ENCODE measurements around the gene SEMA4B.
"Not testable (repeated sequence)": the region's sequence is repeated elsewhere in the genome, so short reads cannot be mapped to it uniquely, and the experiment has no call there.

The SEMA4B gene

GRCh38 chr15:90181776-90182175, 19.4 kb upstream of the SEMA4B start:
- DNase-seq = no peak

GRCh38 chr15:90184119-90184785, 16.9 kb upstream of the SEMA4B start:
- peak; percentile 27 for DNase-seq

GRCh38 chr15:90184786-90185704, 16.1 kb upstream of the SEMA4B start:
- DNase-seq = peak; percentile 58

- no peak for DNase-seq
Observed at GRCh38 chr15:90187257-90187868, 13.8 kb upstream of the SEMA4B start.

- DNase-seq = not testable (repeated sequence)
Observed at GRCh38 chr15:90188065-90188464, 13.1 kb upstream of the SEMA4B start.

GRCh38 chr15:90188914-90189748, 12.0 kb upstream of the SEMA4B start:
- DNase-seq = no peak

- DNase-seq = no peak
Observed at GRCh38 chr15:90189781-90190467, 11.2 kb upstream of the SEMA4B start.

GRCh38 chr15:90190606-90191343, 10.4 kb upstream of the SEMA4B start:
- DNase-seq = no peak

GRCh38 chr15:90191344-90191687, 9.8 kb upstream of the SEMA4B start:
- no peak for DNase-seq

- peak; percentile 36 for DNase-seq
Observed at GRCh38 chr15:90191794-90192509, 9.2 kb upstream of the SEMA4B start.

- DNase-seq = no peak
Observed at GRCh38 chr15:90192961-90193786, 8.0 kb upstream of the SEMA4B start.

- no peak for DNase-seq
Observed at GRCh38 chr15:90194655-90195054, 6.5 kb upstream of the SEMA4B start.

GRCh38 chr15:90200534-90201129, 498 bp upstream of the SEMA4B start:
- no peak for DNase-seq

GRCh38 chr15:90201944-90202375, 830 bp downstream of the SEMA4B start:
- DNase-seq = no peak

- DNase-seq = no peak
Observed at GRCh38 chr15:90202929-90203328, 1.8 kb downstream of the SEMA4B start.

GRCh38 chr15:90203473-90203872, 2.3 kb downstream of the SEMA4B start:
- no peak for DNase-seq

- no peak for DNase-seq
Observed at GRCh38 chr15:90203922-90204321, 2.8 kb downstream of the SEMA4B start.

GRCh38 chr15:90205050-90205848, 4.1 kb downstream of the SEMA4B start:
- no peak for DNase-seq

GRCh38 chr15:90205886-90206285, 4.8 kb downstream of the SEMA4B start:
- DNase-seq = no peak

Data from activated naive CD4-positive, alpha-beta T cell treated with anti-CD3 and anti-CD28 coated beads, Interleukin-2, amount 50 U/mL, for 16 hours (primary cell).